AG09309 (cell line): ENCODE measurements around the gene POMT2.

Source experiments
- DNase-seq: peaks from one replicate; pipeline ENCODE4 v3.0.0-alpha.2; 2010; ENCODE audit warnings: low read depth
- H3K4me3 ChIP-seq: 2 replicates; pipeline ENCODE4 v1.5.1; 2011; ENCODE audit warnings: mild to moderate bottlenecking, low read depth, low read length, moderate library complexity; ENCODE audit not compliant: control insufficient read depth
- TF ChIP-seq, protein P1 (sequence below): IDR thresholded peaks from 2 replicates; pipeline ENCODE4 v1.5.1; 2011; ENCODE audit warnings: mild to moderate bottlenecking, low read depth, low read length, inconsistent platforms; ENCODE audit not compliant: insufficient read depth, control insufficient read depth; ENCODE audit errors: missing control alignments

Gene POMT2

GRCh38 chr14:77238356-77238755, 82.3 kb downstream of the POMT2 start:
- no peak for DNase-seq
- TF ChIP-seq, protein P1, sequence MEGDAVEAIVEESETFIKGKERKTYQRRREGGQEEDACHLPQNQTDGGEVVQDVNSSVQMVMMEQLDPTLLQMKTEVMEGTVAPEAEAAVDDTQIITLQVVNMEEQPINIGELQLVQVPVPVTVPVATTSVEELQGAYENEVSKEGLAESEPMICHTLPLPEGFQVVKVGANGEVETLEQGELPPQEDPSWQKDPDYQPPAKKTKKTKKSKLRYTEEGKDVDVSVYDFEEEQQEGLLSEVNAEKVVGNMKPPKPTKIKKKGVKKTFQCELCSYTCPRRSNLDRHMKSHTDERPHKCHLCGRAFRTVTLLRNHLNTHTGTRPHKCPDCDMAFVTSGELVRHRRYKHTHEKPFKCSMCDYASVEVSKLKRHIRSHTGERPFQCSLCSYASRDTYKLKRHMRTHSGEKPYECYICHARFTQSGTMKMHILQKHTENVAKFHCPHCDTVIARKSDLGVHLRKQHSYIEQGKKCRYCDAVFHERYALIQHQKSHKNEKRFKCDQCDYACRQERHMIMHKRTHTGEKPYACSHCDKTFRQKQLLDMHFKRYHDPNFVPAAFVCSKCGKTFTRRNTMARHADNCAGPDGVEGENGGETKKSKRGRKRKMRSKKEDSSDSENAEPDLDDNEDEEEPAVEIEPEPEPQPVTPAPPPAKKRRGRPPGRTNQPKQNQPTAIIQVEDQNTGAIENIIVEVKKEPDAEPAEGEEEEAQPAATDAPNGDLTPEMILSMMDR, result no peak
- H3K4me3 ChIP-seq, result no peak overlapping the region

DNA sequence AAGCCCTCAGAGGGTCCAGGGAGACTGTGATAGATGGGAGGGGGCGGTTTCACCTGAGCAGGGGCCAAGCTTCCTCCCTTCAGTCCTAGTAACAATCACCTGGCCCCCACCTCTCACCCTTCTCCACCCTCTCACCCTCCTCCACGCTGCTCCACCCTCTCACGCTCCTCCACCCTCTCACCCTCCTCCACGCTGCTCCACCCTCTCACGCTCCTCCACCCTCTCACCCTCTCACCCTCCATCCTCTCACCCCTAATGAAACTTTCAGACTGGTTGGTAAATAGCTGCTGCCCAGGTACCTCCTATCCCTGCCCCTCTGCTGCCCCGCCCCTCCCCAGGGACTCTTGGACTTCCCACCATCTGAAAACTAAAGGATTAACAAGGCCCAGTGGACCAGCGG, 83.9 kb downstream of the POMT2 start:
- no peak overlapping the region for H3K4me3 ChIP-seq
- DNase-seq, result no peak
- TF ChIP-seq, protein P1, result no peak

- DNase-seq, result no peak
- no peak overlapping the region for H3K4me3 ChIP-seq
- TF ChIP-seq, protein P1, result no peak
Measured at GRCh38 chr14:77231721-77232120, 89.0 kb downstream of the POMT2 start.

- TF ChIP-seq, protein P1, result no peak
- no peak overlapping the region for H3K4me3 ChIP-seq
- DNase-seq, result no peak
Measured at GRCh38 chr14:77230914-77231313, 89.8 kb downstream of the POMT2 start.

- TF ChIP-seq, protein P1, result no peak
- H3K4me3 ChIP-seq, result no peak overlapping the region
- DNase-seq, result no peak
Measured at GRCh38 chr14:77228056-77228455, 92.6 kb downstream of the POMT2 start.

DNA sequence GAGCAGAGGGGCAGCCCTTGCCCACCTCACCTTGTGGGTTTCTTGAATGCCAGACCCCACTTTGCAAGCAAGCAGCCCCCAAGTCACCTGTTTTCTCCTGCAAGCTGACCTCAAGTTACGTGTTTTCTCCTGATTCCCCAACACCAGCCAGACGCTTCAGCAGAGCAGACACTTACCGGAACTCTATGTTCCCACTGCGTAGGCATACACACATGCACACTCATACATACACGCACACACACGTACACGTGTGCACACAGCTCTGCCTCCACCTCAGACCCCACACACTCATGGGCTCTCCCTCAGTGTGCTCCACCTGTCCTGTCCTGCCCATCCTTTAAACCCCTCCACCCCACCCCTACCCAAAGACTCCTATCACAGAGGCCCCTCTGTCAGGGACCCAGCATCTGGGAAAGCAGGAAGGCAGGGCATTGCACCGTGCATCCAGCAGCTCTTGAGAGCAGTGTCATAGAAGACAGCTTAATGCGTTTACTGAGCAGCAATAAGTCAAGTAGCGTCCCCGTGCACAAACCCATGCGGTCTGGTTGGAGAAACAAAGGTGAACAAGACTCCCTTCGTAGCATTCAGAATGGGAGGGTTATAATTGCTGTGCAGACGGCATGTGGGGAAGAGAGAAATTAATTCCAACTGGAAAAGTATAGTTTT, 94.7 kb downstream of the POMT2 start:
- no peak for DNase-seq
- H3K4me3 ChIP-seq, result no peak overlapping the region
- TF ChIP-seq, protein P1, result no peak
